ENCODE measurements around the gene MGMT.

MGMT gene

GRCh38 chr10:129654461-129654860, 187.4 kb downstream of the MGMT start:
- no peak for DNase-seq (ENCODE audit: low read depth)

GRCh38 chr10:129655007-129655678, 188.1 kb downstream of the MGMT start:
- DNase-seq (ENCODE audit: low read depth), result no peak

GRCh38 chr10:129655679-129656031, 188.6 kb downstream of the MGMT start:
- no peak for DNase-seq (ENCODE audit: low read depth)

- DNase-seq (ENCODE audit: low read depth), result no peak
These were observed 189.6 kb downstream of the MGMT start for GRCh38 chr10:129656642-129657041.

GRCh38 chr10:129657297-129658017, 190.4 kb downstream of the MGMT start:
- DNase-seq (ENCODE audit: low read depth), result no peak

- DNase-seq (ENCODE audit: low read depth), result no peak
These were observed 191.5 kb downstream of the MGMT start for GRCh38 chr10:129658376-129659072.

GRCh38 chr10:129659508-129660268, 192.6 kb downstream of the MGMT start:
- DNase-seq (ENCODE audit: low read depth), result no peak

- no peak for DNase-seq (ENCODE audit: low read depth)
These were observed 193.5 kb downstream of the MGMT start for GRCh38 chr10:129660569-129660968.

GRCh38 chr10:129662426-129662825, 195.4 kb downstream of the MGMT start:
- DNase-seq (ENCODE audit: low read depth), result no peak

GRCh38 chr10:129670124-129670523, 203.1 kb downstream of the MGMT start:
- DNase-seq (ENCODE audit: low read depth), result no peak

- DNase-seq (ENCODE audit: low read depth), result no peak
These were observed 206.3 kb downstream of the MGMT start for GRCh38 chr10:129673292-129673691.

GRCh38 chr10:129675027-129675769, 208.2 kb downstream of the MGMT start:
- DNase-seq (ENCODE audit: low read depth), result no peak

- no peak for DNase-seq (ENCODE audit: low read depth)
These were observed 209.0 kb downstream of the MGMT start for GRCh38 chr10:129676014-129676413.

- no peak for DNase-seq (ENCODE audit: low read depth)
These were observed 210.4 kb downstream of the MGMT start for GRCh38 chr10:129677377-129677927.

GRCh38 chr10:129678186-129678585, 211.1 kb downstream of the MGMT start:
- DNase-seq (ENCODE audit: low read depth), result no peak

GRCh38 chr10:129679207-129679606, 212.2 kb downstream of the MGMT start:
- no peak for DNase-seq (ENCODE audit: low read depth)

- DNase-seq (ENCODE audit: low read depth), result no peak
These were observed 213.8 kb downstream of the MGMT start for GRCh38 chr10:129680661-129681344.

GRCh38 chr10:129681856-129682255, 214.8 kb downstream of the MGMT start:
- DNase-seq (ENCODE audit: low read depth), result no peak

- no peak for DNase-seq (ENCODE audit: low read depth)
These were observed 216.5 kb downstream of the MGMT start for GRCh38 chr10:129683519-129683918.

- no peak for DNase-seq (ENCODE audit: low read depth)
These were observed 216.9 kb downstream of the MGMT start for GRCh38 chr10:129683920-129684319.

- no peak for DNase-seq (ENCODE audit: low read depth)
These were observed 218.2 kb downstream of the MGMT start for GRCh38 chr10:129685271-129685670.

Data from EH (cell line).